Stimulated activated CD4-positive, alpha-beta T cell treated with anti-CD3 and anti-CD28 coated beads, Interleukin-12 subunit alpha, Interleukin-12 subunit beta, amount 100 ng/mL, for 24 hours (primary cell): ENCODE data around the gene HELZ.
"Not testable (repeated sequence)": the region's sequence is repeated elsewhere in the genome, so short reads cannot be mapped to it uniquely, and the experiment has no call there.

Experiments used
- DNase-seq, 2 experiments: peaks; one replicate each; pipeline ENCODE4 v3.0.0-alpha.2; 2020; ENCODE audit warnings: low read depth in 2 of 2

Gene HELZ

DNA sequence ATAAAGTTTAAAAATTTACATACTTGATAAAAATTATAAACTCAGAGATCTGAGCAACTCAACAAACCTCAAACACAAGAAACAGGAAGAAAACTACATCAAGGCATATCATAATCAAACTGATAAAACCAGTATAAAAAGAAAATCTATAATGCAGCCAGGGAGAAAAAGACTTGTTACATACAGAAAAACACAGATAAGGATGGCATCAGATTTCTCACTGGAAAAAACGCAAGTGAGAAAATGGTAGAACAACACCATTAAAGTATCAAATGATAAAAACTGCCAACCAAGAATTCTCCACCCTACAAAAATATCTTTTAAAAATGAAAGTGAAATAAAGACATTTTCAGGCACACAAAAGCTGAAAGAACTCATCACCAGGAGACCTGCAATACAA lies 129.6 kb downstream of the HELZ start:
- DNase-seq: no peak

DNA sequence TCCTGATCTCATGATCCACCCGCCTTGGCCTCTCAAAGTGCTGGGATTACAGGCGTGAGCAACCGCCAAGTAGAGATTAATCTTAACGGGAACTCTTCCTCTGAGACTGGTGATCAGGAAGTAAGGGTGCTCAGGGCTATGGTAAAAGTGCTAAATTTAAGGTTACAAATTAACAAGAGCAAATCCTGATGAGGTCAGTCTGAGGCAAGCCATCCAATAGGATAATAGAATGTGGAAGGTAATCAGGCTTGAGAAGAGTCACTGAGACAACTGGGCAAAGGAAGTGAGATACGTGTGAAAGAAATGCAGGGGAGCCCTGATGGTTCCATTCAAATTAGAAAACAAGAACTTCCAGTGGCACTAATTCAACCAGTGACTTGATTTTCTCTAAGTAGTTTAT lies 131.5 kb downstream of the HELZ start:
- no peak for DNase-seq

DNA sequence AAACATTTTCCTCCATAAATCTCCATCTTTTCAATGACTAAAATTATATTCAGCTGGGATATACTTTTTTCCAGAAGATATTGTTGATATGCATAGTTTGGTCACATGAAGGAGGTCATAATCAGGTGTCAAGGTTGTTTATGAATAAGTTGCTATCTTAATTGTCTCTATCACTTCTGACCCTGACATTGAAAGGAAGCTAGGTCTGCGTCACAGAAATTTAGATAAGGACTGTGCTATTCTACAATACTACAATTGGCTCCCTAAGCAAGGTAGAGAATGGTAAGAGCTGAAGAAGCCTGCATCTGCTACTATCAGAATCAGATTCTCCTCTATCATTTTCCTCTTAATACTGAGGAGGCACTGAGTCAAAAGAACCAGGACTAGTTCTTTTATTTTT lies 133.2 kb downstream of the HELZ start:
- no peak for DNase-seq

DNA sequence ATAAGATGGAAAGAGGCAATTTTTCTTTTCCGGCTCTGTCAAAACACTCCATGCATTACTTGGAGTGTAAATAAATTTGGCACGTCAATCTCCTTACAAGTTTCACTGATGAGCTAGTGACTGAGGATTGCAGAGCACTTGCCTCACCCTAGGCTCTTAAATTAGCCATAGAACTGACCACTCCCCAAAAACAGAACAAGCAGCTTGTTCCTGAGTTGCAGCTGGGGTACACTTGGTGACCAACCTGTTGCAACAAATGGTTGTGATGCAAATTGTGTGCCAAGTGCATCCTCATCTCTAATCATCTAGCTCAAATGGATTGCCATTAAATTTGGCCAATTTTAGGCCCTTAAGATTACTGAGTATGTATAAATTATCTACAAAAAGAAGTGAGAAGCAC lies 133.7 kb downstream of the HELZ start:
- no peak for DNase-seq

DNA sequence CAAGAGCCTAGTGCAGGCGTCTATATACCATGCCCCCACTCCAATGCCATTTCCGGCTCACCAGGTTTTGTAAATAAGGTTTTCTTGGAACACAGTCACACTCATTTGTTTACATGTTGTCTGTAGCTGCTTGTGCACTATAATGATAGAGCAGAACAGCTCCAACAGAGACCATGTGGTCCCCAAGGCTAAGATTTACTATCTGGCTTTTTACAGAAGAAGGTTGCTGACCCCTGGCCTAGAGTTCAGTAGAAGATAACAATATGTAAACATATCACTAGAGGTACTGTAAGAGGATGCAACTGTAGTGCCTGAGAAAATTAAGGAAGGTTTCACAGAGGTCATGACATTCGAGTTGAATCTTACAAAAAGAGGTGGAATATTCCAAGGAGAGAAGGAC lies 134.4 kb downstream of the HELZ start:
- DNase-seq: no peak

DNA sequence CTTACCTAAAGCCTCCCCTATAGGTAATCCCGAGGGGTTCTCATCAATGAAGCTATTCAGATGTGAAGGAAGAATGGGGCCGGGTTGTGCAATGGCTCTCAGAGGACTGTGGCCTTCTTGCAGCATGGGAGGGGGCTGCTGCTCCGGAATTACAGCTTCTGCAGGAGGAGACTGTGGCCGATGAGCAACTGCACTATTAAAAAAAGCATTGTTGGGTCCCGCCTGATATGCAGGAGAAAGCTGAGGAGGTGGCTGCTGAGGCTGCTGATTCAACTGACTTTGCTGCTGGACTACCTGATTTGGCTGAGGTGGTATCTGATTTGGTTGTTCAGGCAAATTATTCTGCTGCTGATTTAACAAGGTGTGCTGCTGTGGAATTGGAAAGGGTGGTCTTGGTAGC lies 135.9 kb downstream of the HELZ start:
- DNase-seq: no peak

DNA sequence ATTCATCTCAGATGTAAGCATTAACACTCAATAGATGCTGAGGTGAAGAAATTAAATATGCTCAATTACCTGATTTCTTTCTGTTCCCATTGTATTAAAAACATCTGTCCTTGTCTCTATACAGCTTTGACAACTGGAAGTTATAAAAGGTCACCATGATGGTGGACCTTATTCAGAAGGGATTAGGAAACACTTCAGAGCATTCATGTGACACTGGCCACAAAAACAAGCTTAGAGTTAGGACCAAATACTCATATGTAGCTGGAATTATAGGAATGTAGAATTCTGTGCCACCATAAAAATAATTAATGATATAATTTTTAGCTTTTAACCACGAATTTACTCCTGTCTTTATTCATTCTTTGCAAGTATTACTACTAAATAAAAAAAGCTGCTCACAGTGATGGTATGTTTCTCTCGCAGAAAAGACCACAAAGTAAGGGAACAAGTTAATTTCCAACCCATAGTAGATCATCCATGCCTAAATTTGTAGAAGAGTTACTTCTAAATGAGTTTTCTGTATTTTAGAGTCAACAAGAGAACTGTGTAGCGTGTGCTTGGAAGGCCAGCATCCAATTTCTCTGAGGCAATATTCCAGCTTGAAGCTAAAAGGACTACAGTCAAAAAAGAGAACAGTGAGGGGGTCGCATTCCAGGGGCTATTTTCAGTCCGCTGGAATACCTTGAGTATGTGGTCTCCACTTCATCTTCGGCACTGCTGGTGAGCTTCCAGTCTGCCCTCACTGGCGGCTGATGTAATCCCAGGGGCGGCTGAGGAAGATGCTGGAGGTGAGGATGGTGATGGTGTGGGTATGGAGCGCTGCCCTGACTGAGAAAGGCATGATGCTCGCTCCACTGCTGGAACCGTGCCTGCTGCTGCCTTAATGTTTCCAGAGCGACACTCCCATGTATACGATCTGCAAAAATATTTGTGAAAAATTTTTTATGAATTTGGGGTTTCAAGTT lies 136.9 kb downstream of the HELZ start:
- DNase-seq: no peak

DNA sequence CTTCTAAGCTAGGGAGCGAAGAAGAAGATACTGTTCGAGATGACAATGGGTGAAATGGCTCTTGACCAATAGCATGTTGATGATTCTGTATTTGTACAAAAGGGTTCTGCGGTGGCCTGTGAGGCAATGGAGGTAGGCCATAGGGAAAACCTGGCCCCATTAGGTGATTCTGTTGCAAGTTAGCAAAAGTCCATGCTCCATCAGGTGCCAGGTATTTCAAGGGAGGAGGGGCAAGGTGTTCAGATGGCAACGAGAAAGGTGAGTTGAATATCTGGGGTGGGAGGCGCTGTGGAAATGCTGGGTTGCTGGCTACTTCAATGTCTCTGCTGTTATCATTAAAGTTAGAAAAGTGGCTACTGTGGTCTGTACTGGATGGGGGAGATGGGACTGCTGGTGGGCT lies 137.8 kb downstream of the HELZ start:
- DNase-seq: no peak

DNA sequence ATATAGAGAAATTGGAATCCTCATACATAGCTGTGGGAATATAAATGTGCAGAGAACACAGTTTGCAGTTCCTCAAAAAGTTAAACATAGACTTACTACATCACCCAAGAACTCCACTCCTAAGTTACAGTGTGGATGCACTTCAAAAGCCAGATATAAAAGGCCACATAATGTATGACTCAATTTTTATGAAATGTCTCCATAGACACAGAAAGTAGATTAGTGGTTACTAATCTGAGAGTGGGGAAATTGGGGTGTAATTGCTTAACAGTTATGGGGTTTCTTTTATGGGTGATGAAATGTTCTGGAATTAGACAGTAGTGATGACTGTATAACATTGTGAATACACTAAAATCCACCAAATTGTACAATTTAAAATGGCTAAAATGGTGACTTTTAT lies 139.8 kb downstream of the HELZ start:
- no peak for DNase-seq

DNA sequence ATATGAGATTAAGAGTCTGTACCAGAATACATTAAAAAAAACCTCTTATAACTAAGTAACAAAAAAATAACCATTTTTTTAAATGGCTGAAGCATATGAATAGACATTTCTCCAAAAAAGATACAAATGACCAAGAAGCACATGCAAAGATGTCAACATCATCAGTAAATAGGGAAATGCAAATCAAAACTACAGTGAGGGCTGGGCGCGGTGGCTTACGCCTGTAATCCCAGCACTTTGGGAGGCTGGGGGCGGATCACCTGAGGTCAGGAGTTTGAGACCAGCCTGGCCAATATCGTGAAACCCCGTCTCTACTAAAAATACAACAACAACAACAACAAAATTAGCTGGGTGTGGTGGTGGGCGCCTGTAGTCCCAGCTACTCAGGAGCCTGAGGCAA lies 140.4 kb downstream of the HELZ start:
- not testable (repeated sequence) for DNase-seq

DNA sequence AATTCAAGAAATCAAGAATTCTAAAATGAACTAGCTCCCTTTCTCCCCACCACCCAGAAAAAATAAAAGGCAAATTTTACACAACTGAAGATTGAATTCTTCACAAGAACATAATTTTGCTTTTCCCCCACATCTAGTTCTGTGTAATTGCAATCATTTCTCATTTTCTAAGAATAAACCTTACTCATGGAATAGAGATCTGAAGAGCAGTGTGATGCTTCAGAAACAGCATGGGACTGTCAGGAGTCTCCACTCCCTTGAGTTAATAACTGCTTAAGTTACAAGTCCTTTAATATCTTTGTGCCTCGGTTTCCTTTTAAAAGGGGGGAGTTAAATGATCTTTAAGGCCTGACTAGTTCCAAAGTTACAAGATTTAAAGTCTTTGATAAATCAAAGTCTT lies 147.0 kb downstream of the HELZ start:
- DNase-seq: no peak

DNA sequence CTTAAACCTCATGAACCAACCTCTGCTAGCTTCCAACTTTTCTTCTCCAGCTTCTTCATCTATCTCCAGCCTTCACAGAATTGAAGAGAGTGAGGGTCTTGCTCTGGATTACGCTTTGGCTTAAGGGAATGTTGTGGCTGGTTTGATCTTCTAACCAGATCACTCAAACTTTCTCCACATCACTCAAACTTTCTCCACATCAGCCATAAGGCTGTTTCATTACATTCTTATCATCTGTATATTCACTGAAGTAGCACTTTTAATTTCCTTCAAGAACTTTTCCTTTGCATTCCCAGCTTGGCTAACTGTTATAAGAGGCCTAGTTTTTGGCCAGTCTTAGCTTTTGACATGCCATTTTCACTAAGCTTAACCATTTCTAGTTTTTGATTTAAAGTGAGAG lies 148.4 kb downstream of the HELZ start:
- no peak for DNase-seq

DNA sequence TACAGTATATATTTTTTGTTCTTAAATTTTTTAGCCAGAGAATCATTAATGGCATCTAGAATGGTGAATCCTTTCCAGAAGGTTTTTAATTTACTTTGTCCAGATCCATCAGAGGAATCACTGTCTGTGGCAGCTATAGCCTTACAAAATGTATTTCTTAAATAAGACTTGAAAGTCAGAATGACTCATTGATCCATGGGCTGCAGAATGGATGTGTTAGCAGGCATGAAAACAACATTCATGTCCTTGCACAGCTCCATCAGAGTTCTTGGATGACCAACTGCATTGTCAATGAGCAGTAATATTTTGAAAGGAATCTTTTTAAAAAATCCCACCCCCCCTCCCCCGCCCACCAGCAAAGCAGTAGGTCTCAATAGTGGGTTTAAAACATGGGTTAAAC lies 149.2 kb downstream of the HELZ start:
- DNase-seq: no peak

DNA sequence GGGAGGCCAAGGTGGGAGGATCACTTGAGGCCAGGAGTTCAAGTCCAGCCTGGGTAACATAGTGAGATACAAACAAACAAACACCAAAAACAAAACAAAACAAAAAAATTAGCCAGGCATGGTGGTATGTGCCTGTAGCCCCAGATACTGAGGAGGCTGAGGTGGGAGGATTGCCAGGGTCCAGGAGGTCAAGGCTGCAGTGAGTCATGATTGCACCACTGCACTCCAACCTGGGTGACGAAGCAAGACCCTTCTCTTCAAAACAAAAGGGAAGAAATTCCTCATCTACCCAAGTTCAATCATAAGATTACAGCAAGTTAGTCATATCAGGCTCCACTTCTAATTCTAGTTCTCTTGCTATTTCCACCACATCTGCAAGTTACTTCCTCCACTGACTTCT lies 149.7 kb downstream of the HELZ start:
- not testable (repeated sequence) for DNase-seq

DNA sequence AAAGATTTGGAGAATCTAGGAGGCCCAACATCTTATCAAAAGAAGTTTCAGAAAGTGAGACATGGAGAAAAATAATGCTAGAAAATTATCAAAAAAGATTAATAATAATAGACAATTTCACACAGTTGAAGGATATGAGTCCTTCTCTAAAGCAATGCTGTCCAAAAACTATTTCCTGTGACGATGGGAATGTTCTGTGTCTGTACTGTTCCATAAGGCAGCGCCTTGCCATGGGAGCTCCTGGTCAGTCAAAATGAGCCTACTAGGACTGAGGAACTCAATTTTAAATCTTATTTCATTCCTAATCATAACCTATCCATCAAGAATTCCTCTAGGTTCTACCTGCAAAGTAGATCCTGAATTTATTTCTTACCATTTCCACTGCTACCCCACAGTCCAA lies 151.6 kb downstream of the HELZ start:
- DNase-seq: no peak

DNA sequence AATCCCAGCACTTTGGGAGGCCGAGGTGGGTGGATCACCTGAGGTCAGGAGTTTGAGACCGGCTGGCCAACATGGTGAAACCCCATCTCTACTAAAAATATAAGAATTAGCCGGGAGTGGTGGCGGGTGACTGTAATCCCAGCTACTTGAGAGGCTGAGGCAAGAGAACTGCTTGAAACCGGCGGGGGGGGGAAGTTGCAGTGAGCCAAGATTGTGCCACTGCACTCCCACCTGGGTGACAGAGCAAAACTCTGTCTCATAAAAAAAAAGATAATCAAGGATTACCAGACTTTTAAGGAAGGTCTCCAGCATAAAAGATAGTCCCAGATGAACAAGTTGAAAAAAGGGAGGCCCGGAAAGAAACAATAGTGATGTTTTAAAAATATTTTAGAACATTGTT lies 152.3 kb downstream of the HELZ start:
- DNase-seq: not testable (repeated sequence)

DNA sequence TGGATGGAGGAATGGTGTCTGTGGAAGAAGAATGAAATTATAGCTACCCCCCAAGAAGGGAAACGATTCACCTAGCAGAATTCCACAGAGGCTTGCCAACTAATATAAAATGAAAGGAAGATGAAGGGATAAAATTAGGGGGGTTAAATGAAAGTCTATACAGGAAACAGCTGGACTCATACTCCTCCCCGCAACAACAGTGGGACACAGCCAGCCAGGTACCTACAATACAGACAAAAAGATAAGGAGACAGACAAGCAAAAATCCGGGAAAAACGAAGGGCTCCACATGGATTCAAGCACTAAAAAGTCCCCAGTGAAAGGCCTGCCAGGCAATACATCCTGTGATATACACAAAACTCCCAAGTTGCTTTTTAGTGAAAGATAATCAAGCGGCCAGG lies 152.7 kb downstream of the HELZ start:
- DNase-seq: no peak

DNA sequence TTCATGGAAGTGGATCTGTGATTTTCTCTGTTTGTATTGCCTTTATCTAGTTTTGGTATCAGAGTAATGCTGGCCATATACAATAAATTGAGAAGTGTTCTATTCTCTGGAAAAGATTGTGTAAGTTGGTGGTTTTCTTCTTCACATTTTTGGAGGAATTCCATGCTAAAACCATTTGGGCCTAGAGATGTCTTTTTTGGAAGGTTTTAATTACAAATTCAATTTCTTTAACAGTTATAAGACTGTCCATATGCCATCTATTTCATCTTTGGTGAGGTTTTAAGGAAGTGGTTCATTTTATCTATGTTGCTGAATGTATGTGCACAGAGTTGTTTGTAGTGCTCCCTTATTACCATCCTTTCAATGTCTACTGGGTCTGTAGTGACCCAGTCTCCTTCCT lies 154.7 kb downstream of the HELZ start:
- no peak for DNase-seq

DNA sequence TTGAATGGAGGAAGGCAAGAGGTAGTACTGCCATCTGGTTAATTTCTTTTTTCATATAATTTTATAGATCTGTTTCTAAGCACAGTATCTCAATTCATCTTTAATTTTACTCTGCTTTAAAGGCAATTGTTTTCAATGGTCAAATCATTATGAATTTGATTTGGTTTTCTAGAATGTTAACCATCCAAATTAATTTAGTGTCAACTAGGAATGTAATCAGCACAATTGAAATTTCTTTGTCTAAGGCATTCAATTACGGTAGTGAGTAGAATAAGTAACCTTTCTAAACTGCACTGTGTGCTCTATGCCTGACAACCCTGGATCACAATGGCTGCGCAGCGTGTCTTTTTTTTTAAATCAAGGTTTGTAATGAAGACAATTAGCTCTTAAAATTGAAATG lies 156.4 kb downstream of the HELZ start:
- no peak for DNase-seq

DNA sequence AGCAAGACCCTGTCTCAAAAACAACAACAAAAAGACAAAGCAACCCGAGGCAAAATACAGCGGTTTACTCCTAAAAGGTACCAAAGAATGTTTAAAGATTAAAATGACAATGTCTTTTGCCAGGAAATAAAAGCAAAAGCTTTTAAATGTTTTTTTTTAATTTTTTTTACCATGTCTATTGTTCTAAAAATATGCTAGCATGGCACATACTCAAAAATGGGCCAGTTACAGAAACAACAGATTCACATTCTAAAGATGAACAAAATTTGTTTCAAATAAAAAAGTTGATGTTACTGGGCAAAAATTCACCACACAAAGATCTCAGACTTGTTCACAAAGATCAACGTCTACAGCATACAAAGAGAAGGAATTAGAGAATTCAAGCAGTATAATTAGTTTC lies 159.6 kb downstream of the HELZ start:
- DNase-seq: no peak

DNA sequence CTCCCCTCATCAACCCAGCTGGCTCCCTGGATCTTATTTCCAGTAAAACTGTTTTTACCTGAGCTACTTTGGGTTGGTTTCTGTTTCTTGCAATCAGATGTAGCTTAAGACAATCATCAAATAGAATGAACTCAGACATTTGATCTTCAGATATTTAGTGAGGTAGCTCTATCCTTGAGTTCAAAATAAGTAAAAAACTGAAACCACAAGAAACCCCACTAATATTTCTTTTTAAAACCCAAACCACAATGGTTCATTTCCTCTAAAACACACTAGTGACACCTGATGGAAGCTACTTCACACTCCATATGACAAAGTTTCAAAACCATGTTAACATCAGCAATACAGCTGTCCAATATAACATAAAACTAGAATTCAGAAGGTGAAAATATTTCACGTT lies 162.9 kb downstream of the HELZ start:
- DNase-seq: no peak

DNA sequence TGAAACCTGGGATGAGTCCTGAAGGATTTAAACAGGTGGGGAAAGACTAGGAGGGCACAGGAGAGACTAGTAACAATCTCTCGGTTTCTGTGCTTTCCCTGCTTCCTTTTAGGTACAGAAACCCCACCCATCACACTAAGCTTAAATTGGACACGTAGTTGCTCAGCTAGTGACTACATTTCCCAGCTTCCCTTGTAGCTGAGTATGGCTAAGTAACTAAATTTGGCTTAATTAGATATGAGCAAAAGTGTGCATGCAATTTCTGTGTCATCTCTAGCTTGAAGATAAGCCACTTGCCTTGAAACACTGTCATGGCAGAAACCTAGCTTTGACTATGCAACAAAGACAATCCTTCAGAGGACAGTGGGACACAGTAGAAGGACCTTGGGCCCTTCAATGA lies 164.2 kb downstream of the HELZ start:
- no peak for DNase-seq

DNA sequence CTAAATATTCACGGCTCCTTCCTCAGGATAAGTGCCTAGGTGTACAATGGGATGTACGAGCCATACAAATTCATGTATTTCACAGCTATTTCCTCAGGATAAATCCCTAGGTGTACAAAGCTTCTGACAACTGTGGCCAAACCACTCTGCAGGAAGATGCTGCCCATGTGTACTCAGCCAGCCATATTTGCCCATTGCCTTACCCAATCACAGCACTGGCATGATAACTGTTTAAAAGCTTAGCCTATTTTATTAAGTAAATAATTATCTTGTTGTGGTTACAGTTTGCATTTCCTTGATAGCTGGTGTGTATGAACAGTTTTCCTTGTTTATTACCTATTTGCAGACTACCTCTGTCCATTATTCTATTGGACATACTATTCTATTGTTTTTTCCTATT lies 165.5 kb downstream of the HELZ start:
- DNase-seq: no peak

DNA sequence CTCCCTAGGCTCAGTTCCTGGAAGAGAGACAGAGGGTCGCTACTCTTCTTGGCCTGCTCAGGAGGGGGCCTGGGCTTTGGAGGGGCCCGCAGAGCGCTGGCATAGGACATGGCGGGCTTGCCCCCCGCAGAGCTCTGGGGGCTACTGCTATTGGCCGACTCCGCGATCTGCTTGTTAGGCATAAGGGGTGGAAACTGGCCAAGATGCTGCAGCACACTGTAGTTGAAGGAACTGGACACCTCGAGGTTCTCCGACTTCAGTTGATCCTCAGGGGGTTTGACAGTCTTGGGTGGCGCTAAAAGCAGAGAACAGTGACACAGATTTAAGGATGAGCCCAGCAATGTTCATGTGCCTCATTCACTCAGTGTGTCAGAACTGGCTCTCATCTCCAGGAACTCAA lies 166.7 kb downstream of the HELZ start:
- DNase-seq: no peak
